Measurements from ENCODE around the gene BRD2.
"Not testable (repeated sequence)": the region's sequence is repeated elsewhere in the genome, so short reads cannot be mapped to it uniquely, and the experiment has no call there.

Gene BRD2
- long read RNA-seq, donor 1, full-length matches to known transcripts, result 59 of 166 reads
- long read RNA-seq, donor 1, partial matches to known transcripts, result 107 of 166 reads
- long read RNA-seq, donor 1, other reads (novel, unspliced or antisense), result 0 of 166 reads
- long read RNA-seq, donor 2, transcript BRD2-211 (3 exons, 759 nt), result major isoform, 19 of 81 reads
- long read RNA-seq, donor 2, partial matches to known transcripts, result 54 of 81 reads
- long read RNA-seq, donor 2, other reads (novel, unspliced or antisense), result 0 of 81 reads
- long read RNA-seq, donor 3, transcript BRD2-219 (9 exons, 2,338 nt), result minor isoform, 8 of 102 reads
- long read RNA-seq, donor 3, transcript BRD2-211 (3 exons, 759 nt), result major isoform, 27 of 102 reads
- long read RNA-seq, donor 3, partial matches to known transcripts, result 60 of 102 reads
- long read RNA-seq, donor 3, other reads (novel, unspliced or antisense), result 0 of 102 reads
- long read RNA-seq, donor 4, transcript BRD2-211 (3 exons, 759 nt), result major isoform, 30 of 211 reads
- long read RNA-seq, donor 4, transcript BRD2-209 (2 exons, 1,628 nt), result minor isoform, 6 of 211 reads
- long read RNA-seq, donor 4, transcript BRD2-219 (9 exons, 2,338 nt), result minor isoform, 15 of 211 reads
- long read RNA-seq, donor 4, transcript BRD2-207 (3 exons, 946 nt), result minor isoform, 6 of 211 reads
- long read RNA-seq, donor 4, partial matches to known transcripts, result 148 of 211 reads
- long read RNA-seq, donor 4, other reads (novel, unspliced or antisense), result 0 of 211 reads
- long read RNA-seq, donor 5, transcript BRD2-219 (9 exons, 2,338 nt), result minor isoform, 8 of 127 reads
- long read RNA-seq, donor 5, transcript BRD2-211 (3 exons, 759 nt), result major isoform, 15 of 127 reads
- long read RNA-seq, donor 5, partial matches to known transcripts, result 96 of 127 reads
- long read RNA-seq, donor 5, other reads (novel, unspliced or antisense), result 0 of 127 reads
- long read RNA-seq, donor 6, transcript BRD2-209 (2 exons, 1,628 nt), result minor isoform, 12 of 193 reads
- long read RNA-seq, donor 6, transcript BRD2-219 (9 exons, 2,338 nt), result minor isoform, 5 of 193 reads
- long read RNA-seq, donor 6, transcript BRD2-211 (3 exons, 759 nt), result major isoform, 38 of 193 reads
- long read RNA-seq, donor 6, transcript BRD2-207 (3 exons, 946 nt), result minor isoform, 9 of 193 reads
- long read RNA-seq, donor 6, partial matches to known transcripts, result 127 of 193 reads
- long read RNA-seq, donor 6, other reads (novel, unspliced or antisense), result 0 of 193 reads
- long read RNA-seq, donor 7, transcript BRD2-211 (3 exons, 759 nt), result major isoform, 102 of 515 reads
- long read RNA-seq, donor 7, transcript BRD2-207 (3 exons, 946 nt), result minor isoform, 15 of 515 reads
- long read RNA-seq, donor 7, transcript BRD2-219 (9 exons, 2,338 nt), result minor isoform, 8 of 515 reads
- long read RNA-seq, donor 7, transcript BRD2-209 (2 exons, 1,628 nt), result minor isoform, 23 of 515 reads
- long read RNA-seq, donor 7, partial matches to known transcripts, result 364 of 515 reads
- long read RNA-seq, donor 7, other reads (novel, unspliced or antisense), result 0 of 515 reads
- long read RNA-seq, donor 8, transcript BRD2-219 (9 exons, 2,338 nt), result minor isoform, 11 of 171 reads
- long read RNA-seq, donor 8, transcript BRD2-211 (3 exons, 759 nt), result major isoform, 34 of 171 reads
- long read RNA-seq, donor 8, transcript BRD2-207 (3 exons, 946 nt), result minor isoform, 5 of 171 reads
- long read RNA-seq, donor 8, partial matches to known transcripts, result 117 of 171 reads
- long read RNA-seq, donor 8, other reads (novel, unspliced or antisense), result 0 of 171 reads

DNA sequence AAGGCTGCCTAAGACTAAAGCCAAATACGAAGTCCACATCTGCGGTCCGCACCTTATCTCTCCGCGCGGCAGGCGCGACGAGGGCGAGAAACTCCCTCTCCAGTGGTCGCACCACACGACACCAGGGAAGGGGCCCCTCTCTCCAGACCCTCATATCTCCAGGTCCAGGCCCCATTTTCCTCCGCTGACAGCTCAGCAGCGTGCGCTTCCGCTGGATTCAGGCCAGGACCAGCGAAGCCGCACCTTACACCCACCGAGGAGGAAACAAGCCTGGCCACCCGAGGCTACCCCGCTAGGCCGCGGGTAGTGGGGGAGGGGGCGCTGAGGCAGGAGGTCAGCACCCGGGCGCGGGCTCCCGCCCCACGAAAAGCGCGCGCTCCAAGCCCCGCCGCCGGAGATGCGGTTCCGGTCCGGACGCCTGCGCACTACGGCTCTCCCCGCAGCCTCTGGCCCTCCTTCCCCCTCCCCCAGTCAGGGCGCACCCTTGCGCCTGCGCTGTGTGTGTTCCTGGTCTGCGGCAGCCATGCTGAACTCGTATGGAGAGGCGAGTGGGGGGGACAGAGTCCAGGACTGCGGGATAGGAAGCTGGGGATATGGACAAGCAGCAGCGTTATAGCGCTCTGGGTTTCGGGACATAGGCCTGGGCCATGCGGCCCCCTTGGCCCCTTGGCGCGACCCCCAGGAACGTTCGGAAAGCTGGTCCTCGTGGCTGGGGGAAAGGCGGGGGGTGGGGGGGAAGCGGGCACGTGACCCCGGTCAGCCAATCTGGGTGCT is at the start of gene BRD2:
Gene BRD2, plus strand, starts transcription at position 502 of the 774 bp plus-strand sequence. CDS start 4,305 bp downstream, outside the sequence.
- peak; percentile 99 for DNase-seq

DNA sequence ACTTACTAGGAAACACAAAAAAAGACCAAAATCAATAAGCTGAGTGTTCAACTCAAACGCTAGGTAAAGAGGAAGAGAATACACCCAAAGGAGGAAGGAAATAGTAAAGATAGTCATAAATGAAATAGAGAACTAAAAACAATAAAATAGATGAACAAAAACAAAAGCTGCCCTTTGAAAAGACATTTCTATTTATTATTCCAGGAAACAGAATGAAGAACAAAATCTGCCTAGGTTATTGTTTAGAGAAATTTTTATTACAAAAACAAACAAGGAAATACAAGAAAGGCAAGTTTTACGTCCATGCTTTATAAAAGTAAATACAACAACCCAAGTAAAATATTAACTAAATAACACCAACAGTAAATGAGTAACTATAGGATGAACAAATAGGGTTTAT is 47.7 kb upstream of the BRD2 start:
- DNase-seq, result no peak

DNA sequence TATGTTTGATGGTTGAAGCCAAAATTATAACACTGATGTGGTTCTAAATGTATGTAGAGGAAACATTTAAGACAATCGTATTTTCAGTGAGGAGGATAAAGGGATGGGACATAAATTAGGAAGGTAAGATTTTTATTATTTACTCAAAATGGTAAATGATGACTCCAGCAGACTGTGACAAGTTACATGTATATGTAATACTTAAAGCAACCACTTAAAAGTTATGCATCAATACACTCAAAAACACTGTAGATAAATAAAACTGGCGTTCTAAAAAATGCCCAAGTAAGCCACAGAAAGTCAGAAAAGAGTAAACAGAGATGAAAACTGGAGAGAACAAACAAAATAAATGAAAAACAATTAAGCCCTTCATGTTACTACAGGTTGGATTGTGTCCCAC is 46.3 kb upstream of the BRD2 start:
- no peak for DNase-seq

DNA sequence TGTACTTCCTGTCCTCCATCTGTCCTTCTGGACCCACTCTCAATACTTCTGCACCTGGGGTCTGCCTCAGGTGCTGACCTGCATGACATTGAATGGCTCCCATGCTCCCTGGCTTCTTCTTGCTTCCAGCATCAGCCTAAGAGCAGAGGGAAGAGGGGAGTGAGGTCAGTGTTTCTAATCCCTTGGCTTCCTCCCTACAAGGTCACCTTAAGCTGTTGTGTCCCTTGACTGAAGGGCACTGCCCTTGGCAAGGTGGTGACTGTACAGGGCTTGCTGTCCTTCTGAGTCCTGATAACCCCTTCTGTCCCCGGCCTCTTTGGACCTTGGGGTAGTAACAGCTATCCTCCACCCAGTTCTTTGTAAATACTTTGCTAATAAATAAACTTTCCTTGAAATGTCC is 37.2 kb upstream of the BRD2 start:
- no peak for DNase-seq

DNA sequence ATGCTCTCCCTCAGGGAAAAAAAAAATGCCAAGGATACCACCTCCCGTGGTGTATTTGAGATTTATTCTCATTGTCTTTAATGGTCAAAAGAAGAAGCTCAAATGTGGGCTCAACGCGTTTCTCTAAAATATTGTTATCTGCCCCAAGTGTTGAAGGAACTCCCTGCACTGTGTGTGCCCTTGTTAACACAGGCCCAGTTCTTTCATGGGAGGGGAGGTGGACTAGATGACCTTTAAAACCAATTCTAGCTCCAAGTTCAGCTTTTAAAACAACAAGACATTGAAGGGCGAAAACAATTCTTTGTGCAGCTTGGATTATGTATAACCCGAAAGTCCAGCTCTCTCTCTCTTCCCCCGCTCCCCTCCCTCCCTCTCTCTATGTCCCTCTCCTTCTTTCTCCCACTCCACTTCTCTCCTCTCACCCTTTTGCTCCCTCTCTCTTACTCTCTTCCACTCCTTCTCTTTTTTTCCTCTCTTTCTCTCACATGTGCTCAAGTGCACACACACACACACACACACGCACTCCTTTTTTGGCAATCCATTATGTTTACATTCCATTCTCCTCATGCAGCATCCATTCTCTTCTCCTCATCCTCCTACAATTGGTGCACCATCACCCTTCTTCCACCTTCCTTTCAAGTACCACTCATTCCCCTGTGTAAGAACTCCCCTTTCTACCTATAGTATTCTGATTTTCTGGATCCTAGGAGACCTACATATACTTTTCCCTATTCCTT is 36.1 kb upstream of the BRD2 start:
- no peak for DNase-seq

DNA sequence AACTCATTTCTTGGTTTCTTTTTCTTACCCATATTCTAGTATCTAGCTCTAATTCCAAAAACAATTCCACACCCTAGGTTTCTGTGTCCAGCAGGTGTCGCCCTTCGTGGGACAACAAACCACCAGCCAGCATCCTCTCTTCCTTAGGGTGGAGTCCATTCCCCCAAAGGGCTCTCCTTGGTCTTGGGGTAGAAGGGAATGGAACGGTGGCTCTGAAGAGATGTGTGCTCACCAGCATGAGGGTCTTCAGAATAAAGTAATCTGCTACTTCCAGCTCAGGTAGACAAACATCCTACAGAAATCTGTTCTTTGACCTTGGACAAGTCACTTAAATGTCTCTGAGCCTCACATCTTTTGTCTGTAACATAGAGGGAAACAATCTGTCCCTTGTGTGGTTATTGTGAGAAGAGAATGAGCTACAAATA is 34.7 kb upstream of the BRD2 start:
- peak; percentile 39 for DNase-seq

DNA sequence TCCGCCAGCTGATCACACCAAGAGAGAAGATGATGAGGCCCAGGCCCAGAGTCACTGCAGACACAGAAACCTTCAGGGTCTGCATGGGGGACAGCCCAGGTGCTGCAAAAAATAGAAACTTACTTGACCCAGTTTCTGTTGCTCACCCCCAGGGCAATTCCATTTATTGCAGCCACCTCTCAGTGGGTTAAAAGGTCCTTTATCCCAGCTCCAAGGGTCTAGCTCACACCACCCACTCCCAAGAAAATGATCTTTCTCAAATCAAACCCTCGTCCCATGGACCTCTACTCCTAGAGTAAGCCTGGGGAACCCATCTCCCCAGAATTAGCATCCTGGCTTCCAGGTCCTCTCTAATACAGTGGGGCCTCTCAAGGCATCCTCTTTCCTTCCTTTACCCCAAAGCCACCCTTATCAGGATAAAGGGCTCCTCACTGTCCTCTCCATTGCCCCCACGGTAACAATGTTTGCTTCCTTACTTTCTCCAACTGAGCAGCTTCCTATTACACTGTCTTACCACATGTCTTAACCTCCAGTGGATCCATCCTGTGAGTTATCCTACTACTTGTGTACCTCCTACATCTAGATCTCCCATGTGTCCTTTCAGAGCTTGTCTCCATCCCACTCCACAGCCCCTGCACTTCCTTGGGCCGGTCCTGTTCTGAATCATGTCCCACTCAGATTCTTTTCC is 32.7 kb upstream of the BRD2 start:
- DNase-seq, result no peak

DNA sequence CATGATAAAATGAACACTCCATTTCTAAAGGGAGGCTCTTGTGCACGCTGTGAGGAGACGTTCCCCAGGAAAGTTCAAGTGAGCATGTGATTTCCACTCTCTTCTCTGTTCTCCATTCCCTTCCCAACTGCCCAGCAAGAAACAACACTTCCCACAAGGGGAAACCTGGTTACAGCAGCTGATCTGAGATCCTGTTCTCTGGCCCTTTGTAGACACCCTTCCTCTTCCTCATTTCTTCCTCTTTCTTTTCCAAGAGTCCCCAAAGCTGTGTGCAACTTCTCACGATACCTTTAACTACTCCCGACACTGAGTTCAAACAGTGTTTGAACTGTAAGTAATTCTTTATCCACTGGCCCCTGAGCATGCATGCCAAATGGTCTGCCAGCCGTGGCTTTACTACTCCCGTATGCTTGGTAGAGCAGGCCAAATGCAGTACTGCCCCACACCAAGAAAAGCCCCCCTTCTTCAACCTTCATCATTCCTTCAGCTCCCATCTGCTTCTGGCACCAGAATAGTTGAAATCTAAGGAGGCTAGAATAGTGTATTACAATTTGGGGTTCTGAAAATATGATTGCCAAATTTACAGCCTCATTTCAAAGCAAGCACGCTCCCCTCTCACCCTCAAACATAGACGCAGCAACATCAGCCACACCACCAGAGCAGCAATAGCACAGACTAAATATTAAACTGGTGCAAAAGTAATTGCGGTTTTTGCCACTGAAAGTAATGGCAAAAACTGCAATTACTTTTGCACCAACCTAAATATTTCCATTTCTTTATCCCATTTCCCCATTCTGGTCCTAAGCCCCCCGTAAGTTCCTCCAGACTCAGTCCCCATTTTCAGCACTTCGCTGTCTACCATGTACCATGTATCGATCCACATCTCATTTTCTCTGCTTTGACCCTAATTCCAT is 31.9 kb upstream of the BRD2 start:
- DNase-seq, result peak; percentile 41

DNA sequence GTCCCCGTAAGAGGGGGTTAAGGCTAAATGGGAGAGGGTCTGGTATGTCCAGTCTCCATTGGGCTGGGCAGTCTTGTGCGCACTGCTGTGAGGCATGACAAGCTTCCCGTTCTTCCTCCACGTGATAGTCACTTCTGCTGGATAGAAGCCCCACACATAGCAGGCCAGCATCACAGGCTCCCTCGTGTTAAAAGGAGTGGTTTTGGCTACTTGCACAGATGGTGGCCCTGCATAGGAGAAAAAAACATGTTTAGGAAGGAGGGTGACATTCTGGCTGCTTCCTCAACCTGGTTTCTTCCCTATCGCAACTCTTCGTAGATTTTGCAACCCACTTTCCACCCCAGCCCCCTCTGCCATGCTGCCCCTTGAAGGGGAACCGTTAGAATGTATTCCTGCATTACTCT is 31.2 kb upstream of the BRD2 start:
- no peak for DNase-seq

DNA sequence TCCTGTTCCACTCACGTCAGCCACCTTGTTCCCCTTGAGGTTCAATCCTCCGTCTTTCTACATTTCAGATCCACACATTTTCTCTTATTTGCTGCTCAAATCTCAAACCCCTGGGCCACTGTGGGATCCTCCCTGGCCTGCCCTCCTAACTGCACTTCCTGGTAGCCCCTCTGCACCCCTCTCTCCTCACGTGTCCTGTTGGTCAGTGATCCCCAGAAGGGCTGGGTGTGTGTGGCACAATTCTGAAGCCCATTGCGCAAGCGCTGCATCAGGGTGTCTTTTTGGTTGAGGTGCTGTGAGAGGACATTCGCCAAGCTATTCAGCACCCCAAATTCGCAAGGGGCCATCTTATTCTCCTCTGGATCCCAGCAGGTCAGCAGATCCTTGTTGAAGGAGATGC is 29.9 kb upstream of the BRD2 start:
- DNase-seq, result no peak

DNA sequence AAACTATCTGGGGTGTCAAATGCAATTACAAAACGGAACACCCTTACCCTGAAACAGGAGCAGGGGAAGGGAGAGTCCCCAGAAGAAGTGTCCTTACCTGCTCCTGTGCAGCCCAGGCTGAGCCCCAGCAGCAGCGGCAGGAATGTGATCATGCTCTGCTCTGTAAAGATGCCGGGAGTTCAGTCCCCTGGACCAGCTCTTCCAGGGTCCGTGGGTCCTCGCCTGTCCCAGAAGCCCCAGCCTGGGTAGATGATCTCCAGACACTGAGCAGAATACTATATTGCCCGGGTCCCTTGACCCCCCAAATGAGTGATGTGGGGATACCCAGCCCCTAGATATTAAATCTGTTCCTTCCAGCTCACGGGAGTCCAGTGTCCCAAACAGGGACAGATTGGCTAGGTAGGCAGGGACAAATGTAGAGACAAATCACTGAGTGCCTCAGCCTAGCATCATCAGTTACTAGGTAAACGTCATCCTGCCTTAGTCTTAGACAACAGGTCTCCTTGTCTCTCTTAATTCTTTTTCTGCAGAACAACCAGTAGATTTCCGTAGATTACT is 27.7 kb upstream of the BRD2 start, which contains the start of gene HLA-DMB:
Gene HLA-DMB, minus strand, starts transcription at position 373 of the 558 bp plus-strand sequence. Its CDS starts 221 bp downstream, at position 152.
- peak; percentile 80 for DNase-seq

DNA sequence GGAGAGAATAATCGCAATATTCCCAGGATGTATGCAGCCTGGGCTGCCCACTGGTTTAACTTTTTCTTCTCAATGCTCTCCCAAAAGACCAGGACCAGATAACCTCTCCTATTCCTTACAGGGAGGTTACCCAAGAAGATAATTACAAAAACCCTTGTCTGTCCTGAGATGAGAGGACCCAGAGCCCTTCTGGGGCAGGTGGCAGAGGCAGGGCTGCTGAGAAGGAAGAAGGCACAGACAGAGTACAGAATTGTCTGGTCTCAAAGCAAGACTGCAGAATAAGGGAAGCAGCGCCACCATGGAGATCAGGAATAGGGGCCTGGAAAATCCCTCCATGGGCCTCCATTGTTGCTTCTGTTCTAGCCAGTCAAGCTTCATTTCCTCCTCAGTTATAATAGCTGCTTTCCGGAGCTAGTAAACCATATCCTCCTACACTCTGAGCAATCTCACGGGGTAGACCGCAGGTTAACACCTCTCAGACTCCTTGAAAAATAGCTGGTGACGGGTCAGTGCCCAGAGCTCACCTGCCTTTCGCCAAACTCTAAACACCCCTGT is 27.1 kb upstream of the BRD2 start:
- DNase-seq, result peak; percentile 75

DNA sequence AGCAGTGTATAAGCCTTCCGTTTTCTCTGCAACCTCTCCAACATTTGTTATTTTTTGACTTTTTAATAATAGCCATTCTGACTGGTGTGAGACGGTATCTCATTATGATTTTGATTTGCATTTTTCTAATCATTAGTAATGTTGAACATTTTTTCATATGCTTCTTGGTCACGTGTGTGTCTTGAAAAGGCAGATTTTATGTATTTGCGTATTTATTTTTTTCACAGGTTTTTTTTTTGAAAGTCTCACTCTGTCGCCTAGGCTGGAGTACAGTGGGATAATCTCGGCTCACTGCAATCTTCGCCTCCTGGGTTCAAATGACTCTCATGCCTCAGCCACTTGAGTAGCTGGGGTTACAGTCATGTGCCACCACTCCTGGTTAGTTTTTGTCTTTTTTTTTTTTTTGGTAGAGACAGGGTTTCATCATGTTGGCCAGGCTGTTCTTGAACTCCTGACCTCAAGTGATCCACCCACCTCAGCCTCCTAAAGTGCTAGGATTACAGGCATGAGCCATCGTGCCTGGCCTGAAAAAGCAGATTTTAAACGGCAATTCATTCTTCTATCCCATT is 25.8 kb upstream of the BRD2 start:
- not testable (repeated sequence) for DNase-seq

DNA sequence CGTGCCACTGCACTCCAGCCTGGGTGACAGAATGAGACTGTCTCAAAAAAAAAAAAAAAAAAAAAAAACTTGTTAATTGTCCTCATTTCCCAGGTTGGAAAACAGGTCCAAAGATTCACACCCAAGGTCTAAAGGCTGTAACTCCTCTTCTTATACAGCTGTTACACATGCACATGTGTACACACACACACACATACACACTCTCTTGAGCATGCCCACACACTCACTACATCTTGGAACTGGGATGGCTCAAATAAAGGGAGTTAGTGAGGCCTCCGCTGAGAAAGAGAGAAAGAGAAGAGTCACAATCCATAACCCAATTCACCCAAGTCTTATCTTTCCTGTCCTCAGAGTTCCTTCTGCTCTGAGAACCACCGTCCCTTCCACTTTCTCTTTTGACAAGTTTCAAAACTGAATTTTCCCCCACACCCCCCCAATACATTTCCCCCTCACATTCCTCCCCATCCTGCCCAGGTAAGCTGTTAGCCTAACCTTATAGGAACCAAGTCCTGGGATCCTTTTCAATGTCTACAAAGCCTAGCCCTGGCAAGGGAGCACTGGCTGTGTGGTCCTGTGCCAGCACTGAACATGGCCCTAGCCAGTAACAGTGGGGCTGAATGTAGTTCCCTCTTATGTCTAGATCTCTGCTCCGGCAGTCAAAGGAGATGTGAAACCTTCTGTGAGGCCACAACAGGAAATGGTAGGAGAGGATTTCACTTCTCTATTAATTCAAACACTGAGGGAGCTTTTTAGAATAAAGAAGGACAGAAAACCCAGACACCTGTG is 24.3 kb upstream of the BRD2 start:
- no peak for DNase-seq

DNA sequence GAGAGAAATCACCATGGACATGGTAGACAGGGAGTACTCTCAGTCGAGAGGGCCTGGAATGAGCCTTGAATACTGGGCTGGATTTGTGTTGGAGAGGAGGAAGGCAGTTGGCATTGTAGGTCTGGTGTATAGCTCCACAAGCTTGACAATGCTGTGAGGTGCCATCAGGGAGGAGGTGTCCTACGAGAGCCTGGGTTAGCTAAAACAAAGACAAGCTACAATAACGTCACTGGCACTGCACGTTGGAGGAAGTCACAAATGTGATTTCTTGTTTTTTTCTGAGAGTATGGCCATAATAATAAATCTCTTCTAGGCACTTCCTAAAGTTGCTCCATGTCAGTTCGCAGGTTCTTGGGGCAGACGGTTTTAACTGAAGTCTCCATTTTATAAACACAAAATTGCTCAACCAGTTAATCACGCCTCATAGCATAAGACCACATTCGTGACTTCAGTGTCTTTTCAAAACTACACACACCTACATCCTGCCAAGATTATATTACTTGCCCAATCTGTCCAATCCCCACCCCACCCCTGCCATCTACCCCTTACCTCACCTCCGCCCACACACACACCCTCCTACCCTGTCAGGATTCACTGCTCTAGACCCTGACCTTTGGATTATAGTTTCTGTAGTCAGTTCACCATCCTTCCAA is 23.2 kb upstream of the BRD2 start:
- no peak for DNase-seq
